ENCODE results near the gene CCDC175.

CCDC175 gene

GRCh38 chr14:59483819-59484638, 92.6 kb downstream of the CCDC175 start, which contains the start of the genes JKAMP and L3HYPDH:
TSS of gene JKAMP (plus strand) at chr14:59484517. CDS start at chr14:59484590, 73 bp downstream.
TSS of gene L3HYPDH (minus strand) at chr14:59484408. CDS start at chr14:59484316, 92 bp downstream.
- peaks cover 0 to 32% of the 10 kb centered on the region in 2 experiments for H3K36me3 ChIP-seq (ENCODE audit: control insufficient read depth in 1 of 2, insufficient read depth in 2 of 2, low read depth in 1 of 2, low read length in 2 of 2)

DNA sequence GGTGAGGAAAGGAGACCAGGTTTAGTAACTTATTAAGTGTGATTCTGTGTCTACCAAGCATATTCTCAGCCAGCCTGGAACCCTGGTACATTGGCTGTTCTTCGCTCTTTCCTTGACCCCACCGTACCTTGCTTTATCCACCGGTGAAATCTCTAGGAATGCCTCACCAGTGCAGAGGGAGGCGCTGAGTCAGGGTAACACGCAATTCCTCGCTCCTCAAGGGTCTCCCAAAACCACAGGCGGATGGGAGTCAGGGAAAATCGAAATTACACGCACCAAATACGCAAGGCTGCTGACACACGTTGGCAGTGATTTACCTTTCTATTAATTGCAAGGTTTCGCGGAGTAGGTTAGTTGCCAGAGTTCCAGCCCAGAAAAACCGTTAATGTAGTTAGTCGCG, 93.2 kb downstream of the CCDC175 start:
- Histone ChIP-seq H3K18ac (ENCODE audit: low read depth in 1 of 2, low read length in 2 of 2) (peak overlapping the region; percentile 93 to 98), H2BK12ac (ENCODE audit: low read length in 2 of 2) (peak overlapping the region; percentile 70 to 79), H2AK5ac (ENCODE audit: low read length, severe bottlenecking) (peak overlapping the region; percentile 93), H3K9ac (ENCODE audit: low read length) (peak overlapping the region; percentile 97), H3K14ac (ENCODE audit: low read length in 2 of 2) (peak overlapping the region; percentile 16 to 95), H3K4me1 (ENCODE audit: control insufficient read depth, insufficient read depth, low read depth, low read length) (peaks cover 6% of the 10 kb centered on the region), H4K8ac (ENCODE audit: low read length) (peak overlapping the region; percentile 99), H2BK120ac (ENCODE audit: low read depth, low read length) (peak overlapping the region; percentile 94), H3K4me3 (ENCODE audit: insufficient read depth in 1 of 2, low read depth in 1 of 2, low read length in 2 of 2) (peak overlapping the region; percentile 93), H3K4ac (ENCODE audit: low read depth in 1 of 2, low read length in 2 of 2) (peak overlapping the region; percentile 71 to 89), H3K9me3 (ENCODE audit: control insufficient read depth, low read length) (no peaks in the 10 kb centered on the region), H3K27me3 (ENCODE audit: control insufficient read depth in 1 of 2, insufficient read depth in 1 of 2, low read length in 2 of 2) (no peaks in the 10 kb centered on the region), H3K27ac (ENCODE audit: low read length, poor library complexity, severe bottlenecking) (peak overlapping the region; percentile 95), H2BK5ac (ENCODE audit: low read depth, low read length, poor library complexity, severe bottlenecking) (peak overlapping the region; percentile 96), H3K36me3 (ENCODE audit: control insufficient read depth in 1 of 2, insufficient read depth in 2 of 2, low read depth in 1 of 2, low read length in 2 of 2) (peaks cover under 1 to 32% of the 10 kb centered on the region in 2 experiments), H3K23ac (ENCODE audit: low read length in 2 of 2) (peak overlapping the region in 1 of 2 experiments; percentile 89), H3K79me1 (replicated peaks; ENCODE audit: low read length, poor library complexity, severe bottlenecking) (peaks cover 2% of the 10 kb centered on the region), H2BK15ac (ENCODE audit: low read depth, poor library complexity, severe bottlenecking) (peak overlapping the region; percentile 80), H4K91ac (ENCODE audit: low read length) (peak overlapping the region; percentile 99), H2AFZ (ENCODE audit: low read depth, low read length) (peak overlapping the region; percentile 46), H3K4me2 (ENCODE audit: low read length, poor library complexity, severe bottlenecking) (peak overlapping the region; percentile 73)
- 0% methylated on average over 16 of the region's 16 CpGs for WGBS
- peak; percentile 78 for DNase-seq

More at GRCh38 chr14:59483819-59484638, 92.6 kb downstream of the CCDC175 start, which contains the start of the genes JKAMP and L3HYPDH:
- Histone ChIP-seq H2BK5ac (ENCODE audit: low read depth, low read length, poor library complexity, severe bottlenecking) (peak within 1 kb of the TSS; percentile 96), H3K4me3 (ENCODE audit: insufficient read depth in 1 of 2, low read depth in 1 of 2, low read length in 2 of 2) (peak within 1 kb of the TSS; percentile 93), H2BK15ac (ENCODE audit: low read depth, poor library complexity, severe bottlenecking) (peak within 1 kb of the TSS; percentile 100), H3K14ac (ENCODE audit: low read length in 2 of 2) (peak within 1 kb of the TSS; percentile 16 to 95), H3K4me2 (ENCODE audit: low read length, poor library complexity, severe bottlenecking) (peak within 1 kb of the TSS; percentile 73), H3K4ac (ENCODE audit: low read depth in 1 of 2, low read length in 2 of 2) (peak within 1 kb of the TSS; percentile 83 to 92), H3K27ac (ENCODE audit: low read length, poor library complexity, severe bottlenecking) (peak within 1 kb of the TSS; percentile 95), H3K23ac (ENCODE audit: low read length in 2 of 2) (peak within 1 kb of the TSS; percentile 3 to 89), H4K91ac (ENCODE audit: low read length) (peak within 1 kb of the TSS; percentile 99), H3K9ac (ENCODE audit: low read length) (peak within 1 kb of the TSS; percentile 97), H4K8ac (ENCODE audit: low read length) (peak within 1 kb of the TSS; percentile 99), H2AK5ac (ENCODE audit: low read length, severe bottlenecking) (peak within 1 kb of the TSS; percentile 93), H2AFZ (ENCODE audit: low read depth, low read length) (peak within 1 kb of the TSS; percentile 68), H3K27me3 (ENCODE audit: control insufficient read depth in 1 of 2, insufficient read depth in 1 of 2, low read length in 2 of 2) (no peaks in the 10 kb centered on the region), H3K79me1 (replicated peaks; ENCODE audit: low read length, poor library complexity, severe bottlenecking) (peaks cover 2% of the 10 kb centered on the region), H3K9me3 (ENCODE audit: control insufficient read depth, low read length) (no peaks in the 10 kb centered on the region), H2BK12ac (ENCODE audit: low read length in 2 of 2) (peak within 1 kb of the TSS; percentile 79), H2BK120ac (ENCODE audit: low read depth, low read length) (peak within 1 kb of the TSS; percentile 98), H3K18ac (ENCODE audit: low read depth in 1 of 2, low read length in 2 of 2) (peak within 1 kb of the TSS; percentile 97 to 98), H3K4me1 (ENCODE audit: control insufficient read depth, insufficient read depth, low read depth, low read length) (peaks cover 6% of the 10 kb centered on the region)
- WGBS: under 1% methylated on average over 90 of the region's 92 CpGs
- peak; percentile 97 for DNase-seq

DNA sequence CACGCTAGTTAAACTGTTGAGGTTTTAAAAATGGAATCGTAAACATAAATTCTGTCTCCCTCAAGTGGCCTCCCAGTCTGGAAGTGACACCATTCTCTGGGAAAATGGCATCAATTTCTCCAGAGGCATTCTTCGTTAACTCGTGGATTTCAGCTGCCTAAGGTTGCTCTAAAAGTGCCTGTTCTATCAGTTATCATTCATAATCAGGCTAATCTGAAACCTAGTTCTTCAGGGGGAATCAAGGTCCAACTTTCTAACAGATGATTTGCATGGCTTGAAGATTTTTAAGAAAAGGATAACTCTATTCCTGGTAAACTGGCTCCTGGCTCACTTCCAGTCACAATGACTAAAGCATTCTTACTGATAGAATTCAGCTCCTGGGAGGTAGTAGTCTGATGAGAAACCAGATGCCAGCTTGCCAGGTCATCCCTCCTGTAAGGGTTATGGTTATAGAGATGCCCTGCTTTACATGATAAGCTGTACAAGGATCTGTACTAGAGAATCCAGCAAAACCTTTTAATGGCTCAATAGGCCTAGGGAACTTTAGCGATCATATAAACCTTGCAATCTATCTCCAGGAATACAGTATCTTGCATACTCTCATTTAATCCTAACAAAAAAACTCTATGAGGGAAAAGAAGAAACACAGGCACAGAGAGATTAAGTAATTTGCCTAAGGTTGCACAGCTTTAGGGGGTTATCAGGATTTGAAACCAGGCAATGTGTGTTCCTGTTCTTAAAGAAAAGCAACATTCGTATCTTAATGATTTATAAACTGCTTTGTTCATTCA, 93.9 kb downstream of the CCDC175 start:
- peaks cover 3 to 32% of the 10 kb centered on the region in 2 experiments for H3K36me3 ChIP-seq (ENCODE audit: control insufficient read depth in 1 of 2, insufficient read depth in 2 of 2, low read depth in 1 of 2, low read length in 2 of 2)
- peaks cover 6% of the 10 kb centered on the region for H3K4me1 ChIP-seq (ENCODE audit: control insufficient read depth, insufficient read depth, low read depth, low read length)
- peak overlapping the region; percentile 96 for H2BK5ac ChIP-seq (ENCODE audit: low read depth, low read length, poor library complexity, severe bottlenecking)
- H3K27ac ChIP-seq (ENCODE audit: low read length, poor library complexity, severe bottlenecking): peak overlapping the region; percentile 95
- H2BK120ac ChIP-seq (ENCODE audit: low read depth, low read length): no peak overlapping the region
- H3K23ac ChIP-seq (ENCODE audit: low read length in 2 of 2): no peak overlapping the region
- H3K79me1 ChIP-seq (replicated peaks; ENCODE audit: low read length, poor library complexity, severe bottlenecking): peaks cover 2% of the 10 kb centered on the region
- H3K4me2 ChIP-seq (ENCODE audit: low read length, poor library complexity, severe bottlenecking): peak overlapping the region; percentile 47
- WGBS: 6% methylated on average over 4 of the region's 6 CpGs
- H3K14ac ChIP-seq (ENCODE audit: low read length in 2 of 2): peak overlapping the region in 1 of 2 experiments; percentile 16
- H3K27me3 ChIP-seq (ENCODE audit: control insufficient read depth in 1 of 2, insufficient read depth in 1 of 2, low read length in 2 of 2): no peaks in the 10 kb centered on the region
- no peak overlapping the region for H2BK12ac ChIP-seq (ENCODE audit: low read length in 2 of 2)
- no peak overlapping the region for H2BK15ac ChIP-seq (ENCODE audit: low read depth, poor library complexity, severe bottlenecking)
- peak; percentile 90 for DNase-seq
- H2AFZ ChIP-seq (ENCODE audit: low read depth, low read length): no peak overlapping the region
- no peaks in the 10 kb centered on the region for H3K9me3 ChIP-seq (ENCODE audit: control insufficient read depth, low read length)
- no peak overlapping the region for H4K91ac ChIP-seq (ENCODE audit: low read length)
- H3K18ac ChIP-seq (ENCODE audit: low read depth in 1 of 2, low read length in 2 of 2): no peak overlapping the region
- H2AK5ac ChIP-seq (ENCODE audit: low read length, severe bottlenecking): no peak overlapping the region
- peak overlapping the region; percentile 97 for H3K9ac ChIP-seq (ENCODE audit: low read length)
- no peak overlapping the region for H4K8ac ChIP-seq (ENCODE audit: low read length)
- no peak overlapping the region for H3K4ac ChIP-seq (ENCODE audit: low read depth in 1 of 2, low read length in 2 of 2)
- H3K4me3 ChIP-seq (ENCODE audit: insufficient read depth in 1 of 2, low read depth in 1 of 2, low read length in 2 of 2): peak overlapping the region in 1 of 2 experiments; percentile 93
